ENCODE data around the gene CLDND2. TPM values are rescaled to one million over a fixed set of nuclear protein-coding genes. Genes with fewer than 3 reads are reported as not detected.
"Not testable (repeated sequence)": the region's sequence is repeated elsewhere in the genome, so short reads cannot be mapped to it uniquely, and the experiment has no call there.

Gene CLDND2, protein sequence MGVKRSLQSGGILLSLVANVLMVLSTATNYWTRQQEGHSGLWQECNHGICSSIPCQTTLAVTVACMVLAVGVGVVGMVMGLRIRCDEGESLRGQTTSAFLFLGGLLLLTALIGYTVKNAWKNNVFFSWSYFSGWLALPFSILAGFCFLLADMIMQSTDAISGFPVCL
- not detected for total RNA-seq

DNA sequence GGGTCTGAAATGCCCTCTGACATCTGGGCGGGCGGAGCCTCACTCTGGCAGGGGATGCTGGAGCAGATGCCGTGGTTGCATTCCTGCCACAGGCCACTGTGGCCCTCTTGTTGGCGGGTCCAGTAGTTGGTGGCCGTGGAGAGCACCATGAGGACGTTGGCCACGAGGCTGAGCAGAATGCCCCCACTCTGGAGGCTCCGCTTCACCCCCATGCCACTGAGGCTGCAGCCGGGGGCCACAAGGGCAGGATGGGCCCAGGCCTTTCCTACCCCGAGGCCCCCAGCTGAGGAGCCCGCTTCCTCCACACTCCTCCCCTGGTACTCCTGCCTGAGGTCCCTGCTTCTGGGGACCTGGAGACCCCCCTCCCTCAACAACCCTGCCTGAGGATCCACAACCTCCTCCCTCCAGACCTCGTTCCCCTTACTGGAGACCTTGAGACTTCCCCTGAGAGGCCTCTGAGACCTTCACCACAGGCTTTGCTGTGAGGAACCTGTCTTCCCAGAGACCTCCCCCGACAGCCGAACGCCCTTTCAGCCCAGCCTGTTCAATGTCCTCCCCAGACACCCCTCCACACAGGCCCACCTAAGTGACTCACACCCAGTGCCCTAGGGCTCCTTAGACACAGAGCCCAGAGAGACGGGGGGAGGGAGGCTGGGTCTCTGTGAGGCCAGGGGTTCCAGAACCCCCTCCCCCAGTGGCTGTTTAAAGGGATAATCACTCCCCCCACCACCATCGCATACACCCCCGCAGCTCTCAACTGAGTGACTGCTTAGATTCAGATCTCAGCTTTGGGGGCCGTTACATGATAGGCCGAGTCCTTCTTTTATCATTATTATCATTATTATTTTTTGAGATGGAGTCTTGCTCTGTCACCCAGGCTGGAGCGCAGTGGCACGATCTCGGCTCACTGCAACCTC, at the start of gene CLDND2:
Gene CLDND2, minus strand, starts transcription at position 638 of the 917 bp plus-strand sequence. Its CDS starts 426 bp downstream, at position 212.
- TF ChIP-seq, protein P1, sequence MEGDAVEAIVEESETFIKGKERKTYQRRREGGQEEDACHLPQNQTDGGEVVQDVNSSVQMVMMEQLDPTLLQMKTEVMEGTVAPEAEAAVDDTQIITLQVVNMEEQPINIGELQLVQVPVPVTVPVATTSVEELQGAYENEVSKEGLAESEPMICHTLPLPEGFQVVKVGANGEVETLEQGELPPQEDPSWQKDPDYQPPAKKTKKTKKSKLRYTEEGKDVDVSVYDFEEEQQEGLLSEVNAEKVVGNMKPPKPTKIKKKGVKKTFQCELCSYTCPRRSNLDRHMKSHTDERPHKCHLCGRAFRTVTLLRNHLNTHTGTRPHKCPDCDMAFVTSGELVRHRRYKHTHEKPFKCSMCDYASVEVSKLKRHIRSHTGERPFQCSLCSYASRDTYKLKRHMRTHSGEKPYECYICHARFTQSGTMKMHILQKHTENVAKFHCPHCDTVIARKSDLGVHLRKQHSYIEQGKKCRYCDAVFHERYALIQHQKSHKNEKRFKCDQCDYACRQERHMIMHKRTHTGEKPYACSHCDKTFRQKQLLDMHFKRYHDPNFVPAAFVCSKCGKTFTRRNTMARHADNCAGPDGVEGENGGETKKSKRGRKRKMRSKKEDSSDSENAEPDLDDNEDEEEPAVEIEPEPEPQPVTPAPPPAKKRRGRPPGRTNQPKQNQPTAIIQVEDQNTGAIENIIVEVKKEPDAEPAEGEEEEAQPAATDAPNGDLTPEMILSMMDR (IDR thresholded peaks at IDR 0.05): no peak
- Histone ChIP-seq H3K27ac (peak within 1 kb of the TSS; percentile 95 to 99), H3K27me3 (no peaks in the 10 kb centered on the region), H3K9me3 (no peaks in the 10 kb centered on the region), H3K4me1 (peaks cover 0 to 30% of the 10 kb centered on the region in 2 donors), H3K4me3 (peak within 1 kb of the TSS; percentile 51 to 78), H3K36me3 (no peaks in the 10 kb centered on the region)
- DNase-seq (ENCODE audit: low spot score): no peak

DNA sequence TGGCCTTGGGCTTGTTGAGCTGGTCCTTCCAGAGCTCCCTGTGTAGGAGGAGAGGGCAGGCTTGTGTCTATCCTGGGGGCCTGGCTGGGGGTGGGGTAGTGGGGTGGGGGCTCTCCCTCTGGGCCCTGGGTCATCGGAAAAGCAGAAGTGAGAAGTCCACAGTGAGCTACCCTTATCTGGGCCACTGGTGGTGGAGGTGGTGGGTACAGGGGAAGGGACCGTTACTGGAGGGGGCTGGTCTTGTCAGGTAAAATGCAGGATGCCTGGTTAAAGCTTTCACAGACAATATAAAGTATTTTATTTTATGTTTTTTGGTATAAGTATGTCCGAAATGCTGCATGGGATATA, 49.0 kb upstream of the CLDND2 start:
- H3K27ac ChIP-seq: no peak overlapping the region
- no peaks in the 10 kb centered on the region for H3K36me3 ChIP-seq
- H3K9me3 ChIP-seq: no peaks in the 10 kb centered on the region
- peaks cover 0 to 4% of the 10 kb centered on the region in 2 donors for H3K4me1 ChIP-seq
- no peak for DNase-seq (ENCODE audit: low spot score)
- TF ChIP-seq, protein P1 (IDR thresholded peaks at IDR 0.05): no peak
- H3K27me3 ChIP-seq: peaks cover 0 to 5% of the 10 kb centered on the region in 2 donors
- no peak overlapping the region for H3K4me3 ChIP-seq

DNA sequence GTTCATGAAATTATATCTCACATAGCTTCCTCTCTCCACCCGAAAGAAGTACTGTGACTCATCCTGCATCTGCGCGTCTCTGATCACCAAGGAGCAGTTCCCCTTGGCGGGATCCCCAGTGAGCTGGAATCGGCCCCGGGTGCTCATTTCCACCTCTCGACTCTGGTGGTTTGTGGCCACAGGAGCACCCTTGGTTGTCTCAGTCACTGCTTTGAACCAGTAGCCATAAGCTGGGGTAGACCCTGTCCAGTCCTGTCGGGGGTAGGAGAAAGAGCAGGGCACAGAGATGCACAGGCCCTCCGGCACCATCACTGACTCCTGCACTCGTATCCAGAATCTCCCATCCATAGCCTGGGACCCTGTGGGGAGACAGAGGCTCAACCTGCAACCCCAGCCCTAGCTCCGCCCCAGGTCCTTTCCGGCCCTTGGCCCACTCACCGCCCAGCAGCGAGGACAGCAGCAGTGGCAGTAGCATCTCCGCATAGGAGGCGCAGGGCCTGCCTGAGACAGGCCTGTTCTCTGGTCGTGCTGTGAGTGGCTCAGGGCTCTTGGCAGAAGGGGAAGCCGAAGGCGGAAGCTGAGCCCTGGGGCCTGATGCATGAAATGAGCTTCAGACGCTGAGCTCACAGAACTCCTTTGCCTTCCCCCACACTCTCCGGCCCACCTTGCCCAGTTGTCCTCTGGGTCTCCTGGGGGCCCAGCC, 48.5 kb upstream of the CLDND2 start, which contains the start of gene SIGLEC10:
Gene SIGLEC10, minus strand, starts transcription at position 536 of the 703 bp plus-strand sequence. Its CDS starts 61 bp downstream, at position 475.
- Histone ChIP-seq H3K27ac (no peak within 1 kb of the TSS), H3K27me3 (peaks cover 0 to 5% of the 10 kb centered on the region in 2 donors), H3K4me3 (no peak within 1 kb of the TSS), H3K4me1 (peaks cover 0 to 4% of the 10 kb centered on the region in 2 donors), H3K36me3 (no peaks in the 10 kb centered on the region), H3K9me3 (no peaks in the 10 kb centered on the region)
- TF ChIP-seq, protein P1 (IDR thresholded peaks at IDR 0.05): no peak
- DNase-seq (ENCODE audit: low spot score): no peak

DNA sequence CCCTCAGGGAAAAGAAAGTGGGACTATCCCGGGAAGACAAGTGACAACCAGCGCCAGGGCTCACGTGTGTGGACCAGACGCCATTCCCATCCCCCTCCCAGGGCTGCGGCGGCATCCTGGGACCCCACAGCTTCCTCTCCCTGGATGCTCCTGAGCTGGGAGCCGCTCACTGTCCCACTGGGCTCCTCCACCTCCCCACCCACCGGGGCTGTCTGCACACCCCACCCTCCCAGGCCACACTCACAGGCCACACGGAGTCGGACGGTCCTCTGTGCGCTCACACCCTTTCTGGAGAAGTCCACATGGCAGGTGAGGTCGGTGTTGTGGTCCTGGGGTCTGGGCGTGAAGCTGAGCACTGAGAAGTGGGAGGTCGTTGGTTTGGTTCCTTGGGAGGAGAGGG, 47.6 kb upstream of the CLDND2 start:
- H3K36me3 ChIP-seq; H3K4me1 ChIP-seq; H3K4me3 ChIP-seq; H3K27me3 ChIP-seq; DNase-seq (ENCODE audit: low spot score); H3K27ac ChIP-seq; H3K9me3 ChIP-seq: not testable (repeated sequence)

DNA sequence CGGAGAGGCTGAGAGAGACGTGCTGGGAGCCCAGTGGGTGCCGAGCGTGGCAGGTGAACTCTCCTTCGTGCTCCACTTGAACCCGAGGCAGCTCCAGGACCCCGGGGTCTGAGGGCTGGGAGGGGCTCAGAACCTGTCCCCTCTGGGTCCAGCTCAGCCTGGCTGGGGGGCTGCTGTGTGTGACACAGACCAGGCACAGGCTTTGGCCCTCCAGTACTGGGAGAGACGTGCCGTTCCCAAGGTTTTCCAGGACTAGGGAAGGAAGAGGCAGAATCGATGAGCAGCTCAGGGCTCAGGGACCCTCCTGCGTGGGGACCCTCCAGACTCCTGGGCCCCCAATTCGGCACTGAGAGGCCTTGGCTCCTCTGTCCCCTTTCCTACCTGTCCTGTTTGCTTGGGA, 46.4 kb upstream of the CLDND2 start:
- DNase-seq (ENCODE audit: low spot score): no peak
- Histone ChIP-seq H3K4me3 (no peak overlapping the region), H3K4me1 (no peaks in the 10 kb centered on the region), H3K27me3 (no peaks in the 10 kb centered on the region), H3K36me3 (no peaks in the 10 kb centered on the region), H3K9me3 (no peaks in the 10 kb centered on the region), H3K27ac (no peak overlapping the region)
- TF ChIP-seq, protein P1 (IDR thresholded peaks at IDR 0.05): no peak
